Left cardiac atrium (tissue), 4 donors: ENCODE measurements around the gene ARPC1A. TPM values are rescaled to one million over a fixed set of nuclear protein-coding genes. Genes with fewer than 3 reads are reported as not detected.
A peak's percentile ranks its signal among the peaks of the same experiment; 100 is the strongest.
"Not testable (repeated sequence)": the region's sequence is repeated elsewhere in the genome, so short reads cannot be mapped to it uniquely, and the experiment has no call there.

ENCODE experiments used
- ATAC-seq, 2 donors: fragments of 200-7000 bp; cut with Tn5 transposase; one replicate each; pipeline ENCODE4 v1.9.1; 2020; ENCODE audit warnings: mild to moderate bottlenecking in 2 of 2, moderate library complexity in 2 of 2
- DNase-seq: peaks from one replicate; pipeline ENCODE4 v3.0.0-alpha.2; 2020
- intact Hi-C, 2 donors: fragments of 100-400 bp; cut with DNase I; formaldehyde crosslinking; loops; one replicate each; pipeline versions ENCODE4 v1.14.1 to v1.15.1; 2022 to 2023
- total RNA-seq, 2 donors: library from RNA; stranded (reverse); fragmentation: NEBNext Ultra II Directional; extraction: Animal tissue kit (Norgen Biotek cat#: 25700); gene quantifications; one replicate each; pipeline ENCODE4 v1.2.1, GENCODE V29; 2021
- donor health status: DM: no; HTN: yes; CAD: no.
- donor health status: DM: no; HTN: yes; CAD: no; lungs with severe emphysema.
- donor health status: DM: yes; HTN: yes; CAD: no.
- donor health status: Dilated cardiomyopathy.

The ARPC1A gene
- total RNA-seq, 2 donors from 2014 or later, result 98.8 to 112 TPM

- DNase-seq, result peak; percentile 66
- intact Hi-C loops, result loop anchor here (1.0 to 2.0 kb wide), 2 partner anchors 272 kb away; no protein-coding TSS in a partner anchor
- ATAC-seq, result peak; percentile 70 to 81
Observed at GRCh38 chr7:99312316-99313203, 13.1 kb upstream of the ARPC1A start.

- DNase-seq, result no peak
- no peak for ATAC-seq
- intact Hi-C loops, result loop anchor here (1.0 to 2.0 kb wide), 2 partner anchors 272 to 273 kb away; no protein-coding TSS in a partner anchor
Observed at GRCh38 chr7:99313204-99313573, 12.5 kb upstream of the ARPC1A start.

GRCh38 chr7:99314504-99314903 lies 11.2 kb upstream of the ARPC1A start:
- peak in 1 of 2 donors; percentile 60 for ATAC-seq
- intact Hi-C loops, result no loop called here
- no peak for DNase-seq

GRCh38 chr7:99320371-99320770 lies 5.3 kb upstream of the ARPC1A start:
- intact Hi-C loops, result no loop called here
- no peak for DNase-seq

GRCh38 chr7:99322659-99323058 lies 3.0 kb upstream of the ARPC1A start:
- intact Hi-C loops, DNase-seq, ATAC-seq: not testable (repeated sequence)

More at GRCh38 chr7:99320371-99320770, 5.3 kb upstream of the ARPC1A start:
- no peak for ATAC-seq

- intact Hi-C loops, result no loop called here
- DNase-seq (no peak), ATAC-seq (no peak)
Observed at GRCh38 chr7:99324559-99324958, 1.1 kb upstream of the ARPC1A start.

GRCh38 chr7:99325001-99325493 lies 651 bp upstream of the ARPC1A start:
- DNase-seq, result no peak
- peak in 1 of 2 donors; percentile 4 for ATAC-seq
- intact Hi-C loops, result no loop called here

- intact Hi-C loops, result no loop called here
- DNase-seq (no peak), ATAC-seq (no peak)
Observed at GRCh38 chr7:99326408-99326782, 697 bp downstream of the ARPC1A start.

- intact Hi-C loops, result not testable (repeated sequence)
- peak in 1 of 2 donors; percentile 35 for ATAC-seq
Observed at GRCh38 chr7:99330314-99330961, 4.7 kb downstream of the ARPC1A start.

GRCh38 chr7:99331002-99331401 lies 5.3 kb downstream of the ARPC1A start:
- ATAC-seq (peak in 1 of 2 donors; percentile 25), DNase-seq (no peak)
- intact Hi-C loops, result no loop called here

More at GRCh38 chr7:99330314-99330961, 4.7 kb downstream of the ARPC1A start:
- DNase-seq, result not testable (repeated sequence)

GRCh38 chr7:99339595-99339994 lies 13.9 kb downstream of the ARPC1A start:
- DNase-seq (no peak), ATAC-seq (no peak)
- intact Hi-C loops, result no loop called here

GRCh38 chr7:99340659-99341058 lies 15.0 kb downstream of the ARPC1A start:
- DNase-seq (no peak), ATAC-seq (no peak)
- intact Hi-C loops, result no loop called here

- ATAC-seq (no peak), DNase-seq (no peak)
- intact Hi-C loops, result no loop called here
Observed at GRCh38 chr7:99344061-99344647, 18.5 kb downstream of the ARPC1A start.

GRCh38 chr7:99350641-99351040 lies 24.9 kb downstream of the ARPC1A start:
- intact Hi-C loops, ATAC-seq, DNase-seq: not testable (repeated sequence)

GRCh38 chr7:99352247-99352646 lies 26.5 kb downstream of the ARPC1A start:
- intact Hi-C loops, result no loop called here
- ATAC-seq, result no peak
- no peak for DNase-seq

GRCh38 chr7:99355098-99355497 lies 29.4 kb downstream of the ARPC1A start:
- no peak for ATAC-seq
- DNase-seq, result no peak
- intact Hi-C loops, result no loop called here

GRCh38 chr7:99357701-99358490 lies 32.2 kb downstream of the ARPC1A start:
- ATAC-seq, result peak; percentile 38 to 65
- DNase-seq, result no peak
- intact Hi-C loops, result no loop called here

GRCh38 chr7:99358521-99358920 lies 32.8 kb downstream of the ARPC1A start:
- intact Hi-C loops, ATAC-seq, DNase-seq: not testable (repeated sequence)
